Endothelial cell of umbilical vein (primary cell): ENCODE data around the gene SRPK2. TPM values are rescaled to one million over a fixed set of nuclear protein-coding genes. Genes with fewer than 3 reads are reported as not detected.

Source experiments
- BruUV-seq: library from RNA; stranded (reverse); fragments of 400-500 nt; replicated peaks from 2 replicates; lab custom pipeline; 2021; lab: Mats Ljungman, UMichigan
- CTCF ChIA-PET: fragments of 300-600, 350-600 bp; sonication (Branson Sonifier 250); formaldehyde crosslinking; loops from one replicate; lab custom pipeline; 2021; ENCODE audit warnings: antibody characterized with exemption, inconsistent platforms; lab: Charles Lee
- POLR2A ChIA-PET: fragments of 300-600, 350-600 bp; sonication (Branson Sonifier 250); formaldehyde crosslinking; loops from one replicate; lab custom pipeline; 2021; ENCODE audit warnings: antibody characterized with exemption, inconsistent platforms; lab: Charles Lee
- DNase-seq: peaks from one replicate; pipeline ENCODE4 v3.0.0-alpha.2; 2011; ENCODE audit warnings: low read depth, low spot score
- FAIRE-seq: peaks from 2 replicates; lab custom pipeline; 2011; peaks lifted over from hg19 to GRCh38; lab: Jason Lieb, UNC
- H2AFZ ChIP-seq: 2 replicates; pipeline ENCODE4 v1.6.0; 2012; ENCODE audit warnings: low read depth, low read length, control low read depth, inconsistent platforms
- H3K27ac ChIP-seq: 2 replicates; pipeline ENCODE4 v1.5.1; 2011; ENCODE audit warnings: low read depth, mild to moderate bottlenecking, control low read depth, low read length, moderate library complexity; ENCODE audit not compliant: insufficient read depth
- H3K27me3 ChIP-seq, 2 experiments: 2 replicates each; pipeline versions ENCODE4 v1.6.0 to v1.6.1; 2011; ENCODE audit warnings: low read length in 2 of 2, mixed read lengths in 1 of 2; ENCODE audit not compliant: control insufficient read depth in 2 of 2, insufficient read depth in 2 of 2
- H3K36me3 ChIP-seq, 2 experiments: 2 replicates in 1 of 2; 3 replicates in 1 of 2; pipeline ENCODE4 v1.5.1; 2011; ENCODE audit warnings: low read length in 2 of 2, mild to moderate bottlenecking in 1 of 2, moderate library complexity in 1 of 2; ENCODE audit not compliant: control insufficient read depth in 2 of 2, insufficient read depth in 2 of 2; ENCODE audit errors: extremely low read depth in 1 of 2
- H3K4me1 ChIP-seq: 3 replicates; pipeline ENCODE4 v1.5.1; 2011; ENCODE audit warnings: mild to moderate bottlenecking, low read length; ENCODE audit not compliant: control insufficient read depth, insufficient read depth; ENCODE audit errors: extremely low read depth
- H3K4me2 ChIP-seq: 2 replicates; pipeline ENCODE4 v1.6.1; 2011; ENCODE audit warnings: low read length, control low read depth, mixed read lengths; ENCODE audit not compliant: insufficient read depth
- H3K4me3 ChIP-seq, 3 experiments: fragments of 200-600 bp in 1 of 3; sonication (generic), shearing (Covaris generic) in 1 of 3; replicated peaks in 1 of 3; 2 replicates each; pipeline ENCODE4 v1.5.1; 2011 to 2016; ENCODE audit warnings: control low read depth in 3 of 3, low read length in 3 of 3, mild to moderate bottlenecking in 2 of 3, inconsistent platforms in 1 of 3, low read depth in 1 of 3, moderate library complexity in 1 of 3; ENCODE audit not compliant: insufficient read depth in 1 of 3
- H3K79me2 ChIP-seq: 2 replicates; pipeline ENCODE4 v1.6.0; 2012; ENCODE audit warnings: low read length, inconsistent platforms; ENCODE audit not compliant: control insufficient read depth, insufficient read depth
- H3K9ac ChIP-seq: replicated peaks from 2 replicates; pipeline ENCODE3; 2011; ENCODE audit warnings: low read length, control low read depth; ENCODE audit not compliant: insufficient read depth; ENCODE audit errors: extremely low read depth
- H3K9me1 ChIP-seq: replicated peaks from 3 replicates; pipeline ENCODE4 v1.6.0; 2011; ENCODE audit warnings: mild to moderate bottlenecking, low read length; ENCODE audit not compliant: control insufficient read depth, insufficient read depth; ENCODE audit errors: extremely low read depth
- H3K9me3 ChIP-seq: replicated peaks from 2 replicates; pipeline ENCODE4 v1.5.1; 2012; ENCODE audit warnings: low read length, inconsistent platforms; ENCODE audit not compliant: control insufficient read depth, insufficient read depth
- H4K20me1 ChIP-seq: replicated peaks from 2 replicates; pipeline ENCODE3; 2011; ENCODE audit warnings: mild to moderate bottlenecking, low read length; ENCODE audit not compliant: control insufficient read depth, insufficient read depth; ENCODE audit errors: extremely low read depth
- EZH2 ChIP-seq: IDR thresholded peaks from 2 replicates; pipeline ENCODE4 v1.6.1; 2012; ENCODE audit warnings: borderline replicate concordance, low read depth, mild to moderate bottlenecking, moderate library complexity, low read length, inconsistent platforms; ENCODE audit not compliant: severe bottlenecking
- GATA2 ChIP-seq: IDR thresholded peaks from 2 replicates; pipeline ENCODE4 v1.7.0; 2011; ENCODE audit warnings: low read depth, mild to moderate bottlenecking, moderate library complexity, mixed read lengths, low read length; ENCODE audit not compliant: insufficient read length, insufficient read depth
- MYC ChIP-seq: IDR thresholded peaks from one replicate; pipeline ENCODE4 v1.6.1; 2011; ENCODE audit warnings: mild to moderate bottlenecking, low read depth, low read length
- POLR2A ChIP-seq: IDR thresholded peaks from 2 replicates; pipeline ENCODE4 v1.6.1; 2012; ENCODE audit warnings: low read depth, mild to moderate bottlenecking, control low read depth, low read length
- dilution Hi-C: fragments of 300-500 bp; cut with MboI; formaldehyde crosslinking; loops from one replicate; pipeline ENCODE4 v1.15.0; 2019; ENCODE audit warnings: low sequenced_read_pairs; ENCODE audit not compliant: extremely low pct_ligation_motif_present
- intact Hi-C: fragments of 100-400 bp; cut with micrococcal nuclease; formaldehyde crosslinking; loops from one replicate; pipeline ENCODE4 v1.10.0; 2022
- polyA plus RNA-seq, 4 experiments: library from polyadenylated mRNA; depleted of rRNA in 3 of 4; stranded (reverse) in 3 of 4; unstranded in 1 of 4; fragments of >200 nt; gene quantifications; 2 replicates each; pipeline versions ENCODE4 v1.2.1 to v1.2.3, GENCODE V29; 2011 to 2012; ENCODE audit warnings: missing spikeins in 1 of 4
- total RNA-seq: library from RNA; stranded (reverse); gene quantifications from 2 replicates; pipeline ENCODE4 v1.2.3, GENCODE V29; 2021

Gene SRPK2
- total and polyA plus RNA-seq, 2 donors (not counting 3 experiments of a cell fraction or from before 2014, with no cell fraction given) = 13.4 to 55.2 TPM

- Histone ChIP-seq H3K9me3 (no peaks in the 10 kb centered on the region), H3K36me3 (peaks cover 0 to 11% of the 10 kb centered on the region in 2 experiments), H3K79me2 (no peaks in the 10 kb centered on the region), H3K4me2 (no peak overlapping the region), H3K4me3 (no peak overlapping the region), H3K9me1 (no peaks in the 10 kb centered on the region), H4K20me1 (no peaks in the 10 kb centered on the region), H3K27ac (no peak overlapping the region), H3K9ac (no peak overlapping the region), H3K4me1 (no peaks in the 10 kb centered on the region), H2AFZ (no peak overlapping the region), H3K27me3 (no peaks in the 10 kb centered on the region)
- dilution Hi-C loops = no loop called here
- intact Hi-C loops = no loop called here
- BruUV-seq = no TSS peak
- no peak for FAIRE-seq
- DNase-seq = no peak
- ChIA-PET CTCF (interaction anchor here (1.4 kb wide), 1 partner anchor 10 kb away, joined by 3 read pairs; no protein-coding TSS in a partner anchor), POLR2A (no interaction called here)
- TF ChIP-seq GATA2 (no peak), EZH2 (no peak), MYC (no peak), POLR2A (no peak)
Measured at GRCh38 chr7:105125745-105126144, 263.0 kb downstream of the SRPK2 start.

- BruUV-seq = no TSS peak
- H3K4me2 ChIP-seq = no peak overlapping the region
- no peaks in the 10 kb centered on the region for H3K79me2 ChIP-seq
- no peak for DNase-seq
- H3K4me1 ChIP-seq = no peaks in the 10 kb centered on the region
- H3K27me3 ChIP-seq = no peaks in the 10 kb centered on the region
- POLR2A ChIA-PET = no interaction called here
- H3K9ac ChIP-seq = no peak overlapping the region
- intact Hi-C loops (no loop called here), dilution Hi-C loops (no loop called here)
- H3K4me3 ChIP-seq = no peak overlapping the region
- no peaks in the 10 kb centered on the region for H3K9me1 ChIP-seq
- CTCF ChIA-PET = interaction anchor here (0.9 to 1.8 kb wide), 4 partner anchors 7 to 409 kb away, joined by 3 to 4 read pairs (median 4); partner anchors contain the start of gene RINT1
- FAIRE-seq = no peak
- H4K20me1 ChIP-seq = no peaks in the 10 kb centered on the region
- H3K36me3 ChIP-seq = peaks cover 0 to 10% of the 10 kb centered on the region in 2 experiments
- H2AFZ ChIP-seq = no peak overlapping the region
- H3K9me3 ChIP-seq = no peaks in the 10 kb centered on the region
- no peak overlapping the region for H3K27ac ChIP-seq
- TF ChIP-seq POLR2A = no peak
Measured at GRCh38 chr7:105122619-105123018, 266.1 kb downstream of the SRPK2 start.
